PC-3 (cell line): Measurements from ENCODE around the gene DNAAF1. TPM values are rescaled to one million over a fixed set of nuclear protein-coding genes. Genes with fewer than 3 reads are reported as not detected.

Experiments
- ATAC-seq: fragments of 200-7000 bp; cut with Tn5 transposase; 2 replicates; pipeline ENCODE4 v1.9.1; 2020; ENCODE audit warnings: mild to moderate bottlenecking, moderate library complexity
- BruUV-seq: library from RNA; stranded (reverse); fragments of 400-500 nt; replicated peaks from 2 replicates; lab custom pipeline; 2021; lab: Mats Ljungman, UMichigan
- CTCF ChIA-PET: fragments of 300-600 bp; sonication (Branson Sonifier 250); formaldehyde crosslinking; loops from one replicate; lab custom pipeline; 2022; ENCODE audit warnings: antibody characterized with exemption; lab: Charles Lee
- POLR2A ChIA-PET: fragments of 300-600 bp; sonication (Branson Sonifier 250); formaldehyde crosslinking; loops from one replicate; lab custom pipeline; 2022; ENCODE audit warnings: antibody characterized with exemption; ENCODE audit not compliant: unreplicated experiment; lab: Charles Lee
- DNase-seq: peaks from one replicate; pipeline ENCODE4 v3.0.0-alpha.2; 2015
- H2AFZ ChIP-seq: fragments of 300-600 bp; sonication (generic); 2 replicates; pipeline ENCODE4 v1.6.0; 2016; ENCODE audit warnings: antibody characterized with exemption, low read length
- H3F3A ChIP-seq: fragments of 300-600 bp; sonication (generic); one replicate; pipeline ENCODE4 v1.6.0; 2017; ENCODE audit warnings: antibody characterized with exemption, low read length, control low read depth, mild to moderate bottlenecking; ENCODE audit not compliant: unreplicated experiment
- H3K27ac ChIP-seq: fragments of 300-600 bp; sonication (generic); 2 replicates; pipeline ENCODE4 v1.5.1; 2016; ENCODE audit warnings: mild to moderate bottlenecking, low read length
- H3K27me3 ChIP-seq: fragments of 300-600 bp; sonication (generic); 2 replicates; pipeline ENCODE4 v1.6.1; 2016; ENCODE audit warnings: low read length, mixed read lengths
- H3K36me3 ChIP-seq: fragments of 300-600 bp; sonication (generic); 2 replicates; pipeline ENCODE4 v1.6.1; 2016; ENCODE audit warnings: low read depth, mixed run types, low read length, mixed read lengths
- H3K4me1 ChIP-seq: fragments of 300-600 bp; sonication (generic); 2 replicates; pipeline ENCODE4 v1.5.1; 2016; ENCODE audit warnings: low read length; ENCODE audit not compliant: insufficient read depth
- H3K4me2 ChIP-seq: fragments of 300-600 bp; sonication (generic); 2 replicates; pipeline ENCODE4 v1.6.0; 2016; ENCODE audit warnings: low read length
- H3K4me3 ChIP-seq: fragments of 300-600 bp; sonication (generic); 2 replicates; pipeline ENCODE4 v1.5.1; 2016; ENCODE audit warnings: mild to moderate bottlenecking, low read length, mixed read lengths
- H3K79me2 ChIP-seq: fragments of 300-600 bp; sonication (generic); 2 replicates; pipeline ENCODE4 v1.6.1; 2017; ENCODE audit warnings: low read length, mixed read lengths
- H3K9ac ChIP-seq: fragments of 300-600 bp; sonication (generic); 2 replicates; pipeline ENCODE4 v1.6.0; 2016; ENCODE audit warnings: mild to moderate bottlenecking, low read length
- H3K9me2 ChIP-seq: fragments of 300-600 bp; sonication (generic); replicated peaks from 2 replicates; pipeline ENCODE4 v1.6.1; 2016; ENCODE audit warnings: mixed run types, low read length, mixed read lengths
- H3K9me3 ChIP-seq: fragments of 300-600 bp; sonication (generic); 2 replicates; pipeline ENCODE4 v1.6.1; 2016; ENCODE audit warnings: low read length, mixed read lengths
- H4K20me1 ChIP-seq: fragments of 300-600 bp; sonication (generic); 2 replicates; pipeline ENCODE4 v1.6.1; 2016; ENCODE audit warnings: low read length, mixed read lengths
- EZH2 ChIP-seq: fragments of 300-600 bp; sonication (generic); IDR thresholded peaks from one replicate; pipeline ENCODE4 v1.6.1; 2017; ENCODE audit warnings: antibody characterized with exemption, mild to moderate bottlenecking, low read length; ENCODE audit not compliant: unreplicated experiment
- EZH2phosphoT487 ChIP-seq: fragments of 300-600 bp; sonication (generic); IDR thresholded peaks from 2 replicates; pipeline ENCODE4 v1.6.1; 2018; ENCODE audit warnings: mild to moderate bottlenecking, antibody characterized with exemption, low read length, borderline replicate concordance
- intact Hi-C: fragments of 100-400 bp; cut with micrococcal nuclease; formaldehyde crosslinking; loops from 2 replicates; pipeline ENCODE4 v1.9.0; 2023
- total RNA-seq: library from RNA; depleted of rRNA; stranded (reverse); fragments of >200 nt; gene quantifications from 2 replicates; pipeline ENCODE4 v1.2.3, GENCODE V29; 2014
- TF ChIP-seq, protein P1 (sequence below): fragments of 300-600 bp; sonication (generic); conservative IDR thresholded peaks from 2 replicates; pipeline ENCODE4 v1.5.1; 2017; ENCODE audit warnings: antibody characterized with exemption, low read depth, mild to moderate bottlenecking, low read length

Gene DNAAF1
- total RNA-seq, 1 experiment from 2014 or later: not detected

DNA sequence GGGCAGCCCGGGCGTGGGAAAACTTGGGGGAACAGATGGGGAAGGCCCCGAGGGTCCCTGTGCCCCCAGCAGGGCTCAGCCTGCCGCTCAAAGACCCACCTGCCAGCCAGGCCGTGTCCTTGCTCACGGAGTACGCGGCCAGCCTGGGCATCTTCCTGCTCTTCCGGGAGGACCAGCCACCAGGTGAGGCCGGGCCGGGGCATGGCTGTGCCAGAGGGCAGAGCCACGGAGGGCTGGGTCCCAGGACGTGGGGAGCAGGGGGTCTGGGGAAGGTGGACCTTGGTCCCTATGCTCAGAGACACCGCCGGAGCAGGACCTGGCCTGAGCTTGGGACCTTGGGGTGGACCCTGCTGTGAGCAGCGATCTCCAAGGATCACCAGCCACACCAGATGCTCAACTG lies 46.4 kb downstream of the DNAAF1 start:
- Histone ChIP-seq H3K9me2 (no peaks in the 10 kb centered on the region), H3K4me1 (no peaks in the 10 kb centered on the region), H4K20me1 (no peaks in the 10 kb centered on the region), H3K9me3 (no peaks in the 10 kb centered on the region), H3K36me3 (no peaks in the 10 kb centered on the region), H2AFZ (no peak overlapping the region), H3K9ac (no peak overlapping the region), H3K27ac (no peak overlapping the region), H3K4me3 (no peak overlapping the region), H3K4me2 (no peak overlapping the region), H3K27me3 (no peaks in the 10 kb centered on the region), H3K79me2 (peaks cover 3% of the 10 kb centered on the region), H3F3A (no peaks in the 10 kb centered on the region)
- no peak for TF ChIP-seq EZH2phosphoT487
- TF ChIP-seq, protein P1, sequence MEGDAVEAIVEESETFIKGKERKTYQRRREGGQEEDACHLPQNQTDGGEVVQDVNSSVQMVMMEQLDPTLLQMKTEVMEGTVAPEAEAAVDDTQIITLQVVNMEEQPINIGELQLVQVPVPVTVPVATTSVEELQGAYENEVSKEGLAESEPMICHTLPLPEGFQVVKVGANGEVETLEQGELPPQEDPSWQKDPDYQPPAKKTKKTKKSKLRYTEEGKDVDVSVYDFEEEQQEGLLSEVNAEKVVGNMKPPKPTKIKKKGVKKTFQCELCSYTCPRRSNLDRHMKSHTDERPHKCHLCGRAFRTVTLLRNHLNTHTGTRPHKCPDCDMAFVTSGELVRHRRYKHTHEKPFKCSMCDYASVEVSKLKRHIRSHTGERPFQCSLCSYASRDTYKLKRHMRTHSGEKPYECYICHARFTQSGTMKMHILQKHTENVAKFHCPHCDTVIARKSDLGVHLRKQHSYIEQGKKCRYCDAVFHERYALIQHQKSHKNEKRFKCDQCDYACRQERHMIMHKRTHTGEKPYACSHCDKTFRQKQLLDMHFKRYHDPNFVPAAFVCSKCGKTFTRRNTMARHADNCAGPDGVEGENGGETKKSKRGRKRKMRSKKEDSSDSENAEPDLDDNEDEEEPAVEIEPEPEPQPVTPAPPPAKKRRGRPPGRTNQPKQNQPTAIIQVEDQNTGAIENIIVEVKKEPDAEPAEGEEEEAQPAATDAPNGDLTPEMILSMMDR: no peak
- TF ChIP-seq EZH2: no peak
- ChIA-PET POLR2A (no interaction called here), CTCF (no interaction called here)
- DNase-seq (no peak), ATAC-seq (no peak)
- no TSS peak for BruUV-seq
- intact Hi-C loops: no loop called here

- no peak for TF ChIP-seq EZH2
- TF ChIP-seq EZH2phosphoT487: no peak
- TF ChIP-seq, protein P1: no peak
- H2AFZ ChIP-seq: no peak overlapping the region
- H3K9ac ChIP-seq: no peak overlapping the region
- H3K9me3 ChIP-seq: no peaks in the 10 kb centered on the region
- H3K36me3 ChIP-seq: no peaks in the 10 kb centered on the region
- BruUV-seq: no TSS peak
- no peak overlapping the region for H3K27ac ChIP-seq
- ChIA-PET POLR2A (no interaction called here), CTCF (no interaction called here)
- no peaks in the 10 kb centered on the region for H3K9me2 ChIP-seq
- no peak for DNase-seq
- ATAC-seq: no peak
- H3K4me1 ChIP-seq: no peaks in the 10 kb centered on the region
- no peaks in the 10 kb centered on the region for H3K79me2 ChIP-seq
- no peaks in the 10 kb centered on the region for H3F3A ChIP-seq
- no peak overlapping the region for H3K4me3 ChIP-seq
- intact Hi-C loops: no loop called here
- no peaks in the 10 kb centered on the region for H4K20me1 ChIP-seq
- H3K27me3 ChIP-seq: no peaks in the 10 kb centered on the region
- no peak overlapping the region for H3K4me2 ChIP-seq
Measured at GRCh38 chr16:84193480-84193879, 48.4 kb downstream of the DNAAF1 start.

DNA sequence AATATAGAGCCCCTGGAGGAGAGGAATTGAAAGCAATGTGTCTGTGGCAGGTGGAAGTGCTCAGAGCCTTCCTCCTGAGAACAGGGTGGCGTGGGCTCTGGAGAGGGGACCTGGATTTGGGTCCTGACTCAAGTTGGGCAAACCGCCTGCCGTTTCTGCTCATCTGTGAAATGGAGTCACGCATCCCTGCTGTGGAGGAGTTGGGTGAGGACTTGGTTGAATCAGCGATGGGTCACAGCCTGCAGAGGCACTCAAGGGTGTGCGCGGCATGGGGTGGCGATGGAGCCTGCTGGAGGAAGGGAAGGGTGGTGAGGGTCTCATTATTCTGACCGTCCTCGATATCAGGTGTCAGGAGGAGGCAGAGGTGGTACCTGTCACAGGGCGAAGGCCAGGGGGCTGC lies 48.9 kb downstream of the DNAAF1 start:
- DNase-seq: no peak
- Histone ChIP-seq H3F3A (no peaks in the 10 kb centered on the region), H3K79me2 (no peaks in the 10 kb centered on the region), H3K36me3 (no peaks in the 10 kb centered on the region), H3K9me2 (no peaks in the 10 kb centered on the region), H3K9ac (no peak overlapping the region), H3K27me3 (no peaks in the 10 kb centered on the region), H3K4me1 (no peaks in the 10 kb centered on the region), H3K4me3 (no peak overlapping the region), H3K27ac (no peak overlapping the region), H3K4me2 (no peak overlapping the region), H3K9me3 (no peaks in the 10 kb centered on the region), H2AFZ (no peak overlapping the region), H4K20me1 (no peaks in the 10 kb centered on the region)
- BruUV-seq: no TSS peak
- TF ChIP-seq EZH2phosphoT487 (no peak), EZH2 (no peak)
- TF ChIP-seq, protein P1: no peak
- intact Hi-C loops: no loop called here
- ChIA-PET CTCF (no interaction called here), POLR2A (no interaction called here)
- no peak for ATAC-seq
